ENCODE measurements around the gene CLEC14A.

CLEC14A gene

DNA sequence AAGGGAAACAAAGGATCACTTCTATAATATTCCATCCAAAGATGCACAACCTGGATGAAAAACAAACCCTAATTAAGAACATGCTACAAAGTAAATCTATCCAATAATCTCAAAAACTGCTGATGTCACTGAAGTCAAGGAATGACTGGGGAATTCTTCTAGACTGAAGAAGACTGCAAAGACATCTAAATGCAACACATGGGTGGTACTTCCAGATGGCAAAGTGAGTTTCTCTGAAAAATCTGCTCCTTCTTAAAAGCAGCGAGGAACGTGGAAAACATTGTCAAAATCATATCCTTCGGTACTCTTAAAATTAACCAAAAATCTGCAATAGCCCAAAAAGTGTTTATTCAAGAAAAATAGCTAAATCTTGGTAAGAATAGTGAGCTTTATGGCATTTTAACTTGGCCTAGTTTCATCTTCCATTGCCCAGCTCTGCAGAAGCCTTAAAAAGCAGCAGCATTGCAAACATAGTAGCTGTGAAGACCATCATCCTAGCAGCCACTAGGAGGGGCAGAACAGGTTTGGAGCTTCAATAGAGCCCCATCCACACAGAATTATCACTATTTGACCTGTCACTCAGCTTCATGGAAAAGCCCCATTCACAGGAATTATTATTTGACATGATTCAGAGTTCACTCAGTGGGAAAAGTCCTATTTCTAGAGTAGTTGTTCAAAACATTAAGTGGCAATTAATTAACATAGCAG, 7.4 kb downstream of the CLEC14A start:
- no peak for DNase-seq

DNA sequence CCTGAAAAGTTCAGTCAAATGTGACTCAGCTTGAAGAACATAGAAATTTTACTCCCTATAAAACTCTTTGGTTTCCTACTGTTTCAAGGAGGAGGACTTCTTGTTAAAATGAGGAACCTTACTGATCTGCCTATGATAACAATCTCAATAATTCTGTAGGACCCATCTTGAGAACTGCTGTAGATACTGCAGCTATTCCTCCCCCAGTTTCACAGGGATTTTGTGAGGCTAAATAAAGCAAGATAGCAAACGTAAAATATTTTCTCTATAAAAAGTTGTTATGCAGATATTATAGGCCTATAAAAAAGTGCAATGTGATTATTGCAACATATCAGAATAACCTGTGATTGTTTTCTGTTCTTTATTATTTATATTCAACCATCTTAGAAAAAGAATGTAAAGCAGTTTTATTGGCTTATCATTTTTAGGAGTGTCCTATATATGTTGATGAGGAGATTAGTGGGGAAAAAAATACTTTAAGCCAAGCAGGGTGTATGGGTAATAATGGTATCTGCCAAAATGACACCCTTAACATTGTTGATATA, 12.1 kb downstream of the CLEC14A start:
- peak; percentile 14 for DNase-seq

DNA sequence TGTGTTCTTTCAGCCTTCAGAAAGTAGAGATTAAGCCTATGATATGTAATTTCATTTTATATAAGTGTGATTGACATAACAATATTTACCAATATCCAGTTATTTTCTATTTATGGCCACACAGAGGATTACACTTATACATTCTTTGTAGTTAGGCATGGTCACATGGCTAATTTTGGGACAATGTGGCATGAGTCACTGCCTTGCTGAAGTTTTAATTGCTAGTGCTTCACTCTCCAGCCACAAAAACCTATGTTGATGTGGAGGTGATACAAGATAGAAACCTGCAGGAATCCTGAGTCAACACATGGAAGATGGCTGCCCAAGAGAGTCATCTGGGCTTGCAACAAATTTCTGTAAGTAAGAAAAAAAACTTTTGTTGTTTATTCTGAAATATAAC, 17.0 kb downstream of the CLEC14A start:
- no peak for DNase-seq

DNA sequence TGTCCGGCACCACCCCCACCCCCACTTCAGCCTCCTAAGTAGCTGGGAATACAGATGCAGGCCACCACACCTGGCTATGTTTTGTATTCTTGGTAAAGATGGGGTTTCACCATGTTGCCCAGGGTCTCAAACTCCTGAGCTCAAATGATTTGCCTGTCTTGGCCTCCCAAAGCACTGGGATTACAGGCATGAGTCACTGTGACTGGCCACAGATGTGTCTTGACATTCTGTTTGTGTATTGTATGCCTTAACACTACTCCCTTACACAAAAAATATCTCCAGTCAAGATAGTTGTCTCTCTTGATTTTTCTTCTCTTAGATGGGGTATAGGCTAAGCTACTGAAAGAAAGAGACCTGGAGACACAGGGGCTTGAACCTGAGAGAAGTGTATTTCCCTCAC, 17.6 kb downstream of the CLEC14A start:
- DNase-seq = no peak

DNA sequence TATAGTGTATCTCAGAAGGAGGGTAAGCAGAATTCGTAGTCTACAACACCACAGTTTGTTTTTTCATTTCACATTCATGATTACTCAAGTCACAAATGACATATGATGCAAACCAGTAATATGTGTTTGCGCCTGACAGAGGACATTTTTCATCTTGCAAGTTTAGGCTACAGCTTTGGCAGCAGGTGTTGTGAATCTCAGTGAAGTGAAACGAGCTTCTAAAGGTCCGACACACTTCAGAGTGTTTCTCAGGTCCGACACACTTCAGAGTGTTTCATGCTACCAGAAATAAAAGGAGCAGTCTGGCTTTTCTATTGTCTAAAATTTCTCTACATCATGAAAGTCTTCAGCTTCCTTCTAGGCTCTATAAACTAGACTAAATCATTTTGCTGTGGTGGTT, 22.7 kb downstream of the CLEC14A start:
- no peak for DNase-seq

DNA sequence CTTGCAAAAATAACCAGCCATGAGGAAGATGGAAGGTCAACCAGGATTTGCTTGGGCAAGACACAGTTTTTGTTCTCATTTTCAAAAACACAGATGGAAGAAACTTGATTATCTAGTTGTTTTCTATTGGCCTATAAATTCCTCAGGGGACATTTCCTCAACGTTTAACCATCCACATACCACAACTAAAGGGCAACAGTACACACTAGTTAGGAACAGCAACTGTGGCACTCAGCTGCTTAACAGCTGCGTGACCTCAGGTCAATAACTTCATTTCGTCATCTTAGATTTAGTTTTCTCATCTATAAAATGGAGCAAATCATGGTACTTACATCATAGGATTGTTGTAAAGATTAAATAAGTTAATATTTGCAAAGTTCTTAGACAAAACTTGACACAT, 29.5 kb downstream of the CLEC14A start:
- DNase-seq = no peak

DNA sequence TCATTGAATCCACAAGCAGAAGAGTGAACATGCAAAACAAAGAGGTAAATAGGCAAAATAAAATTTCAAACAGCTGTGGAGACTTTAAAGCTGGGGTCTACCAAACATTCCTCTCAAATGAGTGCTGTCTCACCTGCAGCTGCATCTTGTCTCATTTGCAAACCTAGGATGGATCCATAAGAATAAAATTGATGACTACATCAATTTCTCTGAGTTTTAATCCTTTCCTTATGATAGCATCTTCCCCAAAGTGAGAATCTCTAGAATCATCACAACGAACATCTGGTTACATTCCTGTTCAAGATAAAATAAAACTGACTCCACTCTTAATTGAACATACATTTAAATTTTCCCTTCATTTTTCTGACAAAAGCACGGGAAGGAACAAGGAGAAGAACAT, 29.9 kb downstream of the CLEC14A start:
- no peak for DNase-seq

DNA sequence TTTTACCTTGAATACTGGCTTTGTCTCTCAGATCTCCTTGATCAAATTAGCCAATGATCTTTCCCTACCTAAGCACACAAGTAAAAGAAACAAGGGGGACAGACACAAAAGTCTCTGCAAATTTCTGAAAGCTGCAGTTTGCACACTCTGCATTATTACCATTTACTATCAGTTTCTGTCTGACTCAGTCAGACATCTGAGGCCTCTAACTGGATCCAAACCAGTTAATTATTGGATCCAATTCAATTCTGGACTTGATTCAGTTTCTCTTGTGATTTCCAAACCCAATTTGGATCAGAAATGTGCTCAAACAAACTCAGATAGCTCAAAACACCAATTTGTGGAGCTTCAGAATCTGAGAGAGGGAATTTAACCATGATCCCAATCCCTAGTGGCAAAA, 31.6 kb downstream of the CLEC14A start:
- no peak for DNase-seq

DNA sequence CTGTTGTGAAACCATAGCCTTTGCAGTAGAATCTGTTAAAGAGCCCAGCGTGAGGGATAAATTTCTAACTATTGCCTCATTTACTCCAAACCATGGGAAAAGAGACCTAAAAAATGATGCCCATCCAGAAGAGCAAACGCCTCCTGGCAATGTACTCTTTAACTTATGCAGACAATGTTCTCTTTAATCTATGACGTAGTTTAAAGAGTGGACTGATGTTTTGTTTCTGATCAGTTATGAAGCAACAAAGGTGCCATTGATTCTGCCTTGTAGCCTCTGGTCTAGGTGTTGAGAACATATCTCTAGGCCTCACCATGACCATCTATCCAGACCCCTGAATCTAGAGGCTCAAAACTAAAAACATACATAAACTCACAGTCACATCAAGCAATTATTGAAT, 34.8 kb downstream of the CLEC14A start:
- no peak for DNase-seq

DNA sequence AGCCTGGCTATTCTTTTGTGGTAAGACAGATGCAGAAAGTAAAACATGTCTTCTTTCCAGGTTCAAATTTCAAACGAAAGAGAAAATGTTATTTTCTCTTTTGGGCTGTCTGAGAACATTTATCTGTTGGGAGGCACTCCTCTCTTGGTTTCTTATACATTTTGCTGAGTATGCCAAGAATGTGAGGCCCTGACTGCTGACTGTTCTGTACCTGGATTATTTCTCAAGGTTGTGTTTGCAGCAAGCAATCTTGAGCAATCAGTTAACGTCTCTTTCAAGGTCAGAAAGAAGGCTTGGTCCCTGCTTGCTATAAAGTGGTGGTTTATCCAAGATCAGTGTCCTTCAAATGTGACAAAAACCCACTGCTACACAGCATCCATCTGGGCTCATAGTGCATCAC, 38.3 kb downstream of the CLEC14A start:
- no peak for DNase-seq

DNA sequence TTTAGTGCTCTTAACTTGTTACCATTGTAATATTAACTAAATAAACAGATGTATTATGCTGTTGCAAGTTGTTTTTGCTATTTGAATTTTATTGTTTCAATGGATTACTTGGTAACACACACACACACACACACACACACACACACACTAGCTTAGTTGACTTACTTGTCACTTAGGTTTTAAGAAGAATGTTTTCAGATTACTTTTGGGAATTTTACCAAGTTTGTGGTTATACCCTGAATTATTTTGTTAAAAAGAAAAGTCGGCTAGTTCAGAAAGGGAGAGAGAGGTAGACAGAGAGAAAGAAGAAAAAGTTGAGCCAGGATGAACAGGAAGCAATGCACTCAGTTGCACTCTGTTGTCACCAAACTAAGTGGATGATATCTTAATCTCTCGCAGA, 42.9 kb downstream of the CLEC14A start:
- no peak for DNase-seq

DNA sequence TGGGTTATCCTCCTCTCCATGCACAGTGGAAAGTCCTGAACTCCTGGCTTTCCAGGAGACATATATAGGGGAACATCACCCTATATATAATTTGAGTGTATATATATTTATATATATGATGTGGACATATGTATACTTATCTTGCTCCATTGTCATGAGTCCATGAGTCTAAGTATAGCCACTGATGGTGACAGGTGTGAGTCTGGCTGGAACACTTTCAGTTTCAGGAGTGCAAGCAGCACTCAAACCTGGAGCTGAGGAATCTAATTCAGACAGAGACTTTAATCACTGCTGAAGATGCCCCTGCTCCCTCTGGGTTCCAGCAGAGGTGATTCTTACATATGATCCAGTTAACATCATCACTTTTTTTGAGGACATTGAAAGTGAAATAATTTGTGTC, 43.8 kb downstream of the CLEC14A start:
- no peak for DNase-seq

DNA sequence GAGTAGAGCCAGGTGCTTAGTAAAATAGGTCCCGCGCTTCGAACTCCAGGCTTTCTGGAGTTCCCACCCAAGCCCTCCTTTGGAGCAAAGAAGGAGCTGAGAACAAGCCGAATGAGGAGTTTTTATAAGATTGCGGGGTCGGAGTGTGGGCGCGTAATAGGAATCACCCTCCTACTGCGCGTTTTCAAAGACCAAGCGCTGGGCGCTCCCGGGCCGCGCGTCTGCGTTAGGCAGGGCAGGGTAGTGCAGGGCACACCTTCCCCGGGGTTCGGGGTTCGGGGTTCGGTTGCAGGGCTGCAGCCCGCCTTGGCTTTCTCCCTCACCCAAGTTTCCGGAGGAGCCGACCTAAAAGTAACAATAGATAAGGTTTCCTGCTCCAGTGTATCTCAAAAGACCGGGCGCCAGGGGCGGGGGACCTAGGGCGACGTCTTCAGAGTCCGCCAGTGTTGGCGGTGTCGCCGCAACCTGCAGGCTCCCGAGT, 44.6 kb downstream of the CLEC14A start:
- peak; percentile 12 for DNase-seq

DNA sequence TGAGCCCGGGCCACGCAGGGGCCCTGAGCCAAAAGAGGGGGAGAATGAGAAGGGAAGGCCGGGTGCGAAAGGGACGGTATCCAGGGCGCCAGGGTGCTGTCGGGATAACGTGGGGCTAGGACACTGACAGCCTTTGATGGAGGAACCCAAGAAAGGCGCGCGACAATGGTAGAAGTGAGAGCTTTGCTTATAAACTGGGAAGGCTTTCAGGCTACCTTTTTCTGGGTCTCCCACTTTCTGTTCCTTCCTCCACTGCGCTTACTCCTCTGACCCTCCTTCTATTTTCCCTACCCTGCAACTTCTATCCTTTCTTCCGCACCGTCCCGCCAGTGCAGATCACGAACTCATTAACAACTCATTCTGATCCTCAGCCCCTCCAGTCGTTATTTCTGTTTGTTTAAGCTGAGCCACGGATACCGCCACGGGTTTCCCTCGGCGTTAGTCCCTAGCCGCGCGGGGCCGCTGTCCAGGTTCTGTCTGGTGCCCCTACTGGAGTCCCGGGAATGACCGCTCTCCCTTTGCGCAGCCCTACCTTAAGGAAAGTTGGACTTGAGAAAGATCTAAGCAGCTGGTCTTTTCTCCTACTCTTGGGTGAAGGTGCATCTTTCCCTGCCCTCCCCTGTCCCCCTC, 45.2 kb downstream of the CLEC14A start:
- peak; percentile 13 for DNase-seq

DNA sequence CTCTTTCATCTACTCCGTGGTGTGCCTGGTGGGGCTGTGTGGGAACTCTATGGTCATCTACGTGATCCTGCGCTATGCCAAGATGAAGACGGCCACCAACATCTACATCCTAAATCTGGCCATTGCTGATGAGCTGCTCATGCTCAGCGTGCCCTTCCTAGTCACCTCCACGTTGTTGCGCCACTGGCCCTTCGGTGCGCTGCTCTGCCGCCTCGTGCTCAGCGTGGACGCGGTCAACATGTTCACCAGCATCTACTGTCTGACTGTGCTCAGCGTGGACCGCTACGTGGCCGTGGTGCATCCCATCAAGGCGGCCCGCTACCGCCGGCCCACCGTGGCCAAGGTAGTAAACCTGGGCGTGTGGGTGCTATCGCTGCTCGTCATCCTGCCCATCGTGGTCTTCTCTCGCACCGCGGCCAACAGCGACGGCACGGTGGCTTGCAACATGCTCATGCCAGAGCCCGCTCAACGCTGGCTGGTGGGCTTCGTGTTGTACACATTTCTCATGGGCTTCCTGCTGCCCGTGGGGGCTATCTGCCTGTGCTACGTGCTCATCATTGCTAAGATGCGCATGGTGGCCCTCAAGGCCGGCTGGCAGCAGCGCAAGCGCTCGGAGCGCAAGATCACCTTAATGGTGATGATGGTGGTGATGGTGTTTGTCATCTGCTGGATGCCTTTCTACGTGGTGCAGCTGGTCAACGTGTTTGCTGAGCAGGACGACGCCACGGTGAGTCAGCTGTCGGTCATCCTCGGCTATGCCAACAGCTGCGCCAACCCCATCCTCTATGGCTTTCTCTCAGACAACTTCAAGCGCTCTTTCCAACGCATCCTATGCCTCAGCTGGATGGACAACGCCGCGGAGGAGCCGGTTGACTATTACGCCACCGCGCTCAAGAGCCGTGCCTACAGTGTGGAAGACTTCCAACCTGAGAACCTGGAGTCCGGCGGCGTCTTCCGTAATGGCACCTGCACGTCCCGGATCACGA, 46.0 kb downstream of the CLEC14A start:
- DNase-seq = no peak

DNA sequence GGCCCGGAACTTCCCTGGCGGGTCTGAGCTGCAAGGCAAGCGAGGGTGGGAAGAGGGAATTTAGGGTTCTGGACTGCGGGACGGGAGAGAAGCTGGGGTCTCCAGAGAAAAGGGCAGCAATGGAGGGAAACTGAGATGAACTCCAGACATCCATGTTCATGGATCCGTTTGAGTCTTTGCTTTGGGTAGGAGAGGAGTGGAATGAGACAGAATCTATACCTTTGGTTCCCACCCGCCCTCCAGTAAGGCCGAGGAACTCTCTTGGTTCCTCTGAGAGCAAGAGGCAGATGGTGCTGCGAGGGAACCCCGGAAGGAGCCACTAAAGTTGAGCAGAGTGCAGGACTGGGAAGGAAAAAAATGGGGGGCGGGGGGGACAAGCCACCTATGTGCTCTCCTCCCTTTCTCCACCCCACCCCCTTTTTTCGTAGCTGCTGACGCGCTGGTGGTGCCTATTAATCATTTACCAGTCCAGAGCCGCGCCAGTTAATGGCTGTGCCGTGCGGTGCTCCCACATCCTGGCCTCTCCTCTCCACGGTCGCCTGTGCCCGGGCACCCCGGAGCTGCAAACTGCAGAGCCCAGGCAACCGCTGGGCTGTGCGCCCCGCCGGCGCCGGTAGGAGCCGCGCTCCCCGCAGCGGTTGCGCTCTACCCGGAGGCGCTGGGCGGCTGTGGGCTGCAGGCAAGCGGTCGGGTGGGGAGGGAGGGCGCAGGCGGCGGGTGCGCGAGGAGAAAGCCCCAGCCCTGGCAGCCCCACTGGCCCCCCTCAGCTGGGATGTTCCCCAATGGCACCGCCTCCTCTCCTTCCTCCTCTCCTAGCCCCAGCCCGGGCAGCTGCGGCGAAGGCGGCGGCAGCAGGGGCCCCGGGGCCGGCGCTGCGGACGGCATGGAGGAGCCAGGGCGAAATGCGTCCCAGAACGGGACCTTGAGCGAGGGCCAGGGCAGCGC, 47.0 kb downstream of the CLEC14A start:
- DNase-seq = peak; percentile 21

DNA sequence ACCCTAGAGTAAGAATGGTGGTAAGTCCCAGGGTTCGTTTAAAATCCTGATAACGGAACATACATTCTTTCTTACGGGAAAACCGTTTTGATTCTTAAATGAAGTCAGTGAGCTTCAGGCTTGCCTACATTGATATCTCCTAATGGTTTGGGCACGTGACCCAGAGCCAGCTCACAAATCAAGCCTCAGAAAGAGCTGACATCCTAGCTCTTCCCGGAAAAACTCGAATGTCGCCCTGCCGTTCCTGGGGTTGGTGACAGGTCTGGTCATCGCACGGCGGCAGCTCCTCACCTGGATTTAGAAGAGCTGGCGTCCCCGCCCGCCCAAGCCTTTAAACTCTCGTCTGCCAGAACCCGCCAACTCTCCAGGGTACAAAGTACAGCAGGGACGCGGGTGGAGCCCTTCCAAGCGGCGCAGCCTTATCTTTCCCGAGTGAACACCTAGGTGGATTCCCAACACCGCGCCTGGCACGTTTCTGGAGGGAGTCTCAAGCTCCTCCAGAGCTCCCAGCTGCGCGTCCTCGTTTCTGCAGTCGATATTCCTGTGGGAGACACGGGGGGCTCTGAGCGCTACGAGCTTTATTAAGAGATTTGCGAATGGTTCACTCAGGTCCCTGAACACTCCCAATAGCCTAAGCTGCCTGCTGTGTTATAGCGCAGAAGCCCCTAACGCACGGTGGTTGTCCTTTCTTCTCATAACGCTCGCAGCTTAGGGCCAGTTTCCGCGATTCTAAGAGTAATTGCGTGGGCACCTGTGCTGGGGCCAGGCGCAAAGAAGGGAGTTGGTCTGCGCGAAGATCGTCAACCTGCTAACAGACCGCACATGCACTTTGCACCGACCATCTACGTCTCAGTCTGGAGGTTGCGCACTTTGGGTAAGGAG, 47.9 kb downstream of the CLEC14A start, which contains the start of gene SSTR1:
TSS of gene SSTR1 (plus strand) at position 169 of the 882 bp plus-strand sequence. CDS start 1,486 bp downstream, outside the sequence.
- DNase-seq = no peak

DNA sequence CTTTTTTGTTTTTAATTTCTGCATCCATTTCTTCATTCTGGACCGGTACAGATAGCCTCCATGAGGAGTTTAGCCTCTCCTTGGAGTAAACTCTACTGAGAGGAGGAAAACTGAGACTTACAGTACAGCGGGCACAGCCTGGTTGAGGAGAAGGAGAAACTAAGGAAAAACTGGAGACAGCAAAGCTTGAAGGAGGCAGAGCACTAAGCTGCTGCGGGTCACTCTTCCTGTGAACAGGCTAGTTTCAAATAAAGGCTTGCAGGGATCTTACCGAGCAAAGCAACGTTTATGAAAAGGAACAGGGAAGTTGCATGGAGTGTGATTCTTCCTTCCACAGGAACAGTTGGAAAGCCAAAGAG, 48.5 kb downstream of the CLEC14A start:
- DNase-seq = no peak

DNA sequence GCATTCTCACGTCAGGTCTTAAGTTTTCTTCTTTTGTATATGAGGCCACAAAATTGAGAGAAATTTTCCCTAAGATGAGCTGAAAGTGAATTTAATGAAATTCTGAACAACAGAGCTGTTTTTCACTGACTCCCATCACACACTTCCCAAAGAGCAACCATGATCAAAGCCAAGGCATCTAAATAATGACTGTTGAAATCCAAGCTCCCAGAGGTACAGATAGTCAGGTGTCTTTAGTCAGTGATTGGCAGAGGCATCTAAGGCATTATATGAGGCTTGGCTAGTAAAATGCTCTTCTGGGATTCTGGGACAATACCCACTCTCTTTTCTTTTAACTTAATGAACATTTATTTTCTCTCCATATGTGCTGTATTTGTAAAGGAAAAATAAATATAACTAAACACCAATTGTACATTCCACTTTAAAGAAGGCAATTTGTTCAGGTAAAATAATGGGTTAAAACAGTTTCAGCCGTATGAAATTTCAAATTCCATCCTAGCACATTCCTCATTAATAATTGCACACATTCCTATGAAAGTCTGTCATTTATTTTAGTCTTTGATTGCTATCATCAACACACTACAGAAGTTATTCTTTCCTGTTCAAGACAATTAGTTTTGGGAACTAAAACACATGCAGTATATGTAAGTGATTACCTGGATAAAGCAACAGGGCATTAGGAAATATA, 49.1 kb downstream of the CLEC14A start:
- DNase-seq = no peak

DNA sequence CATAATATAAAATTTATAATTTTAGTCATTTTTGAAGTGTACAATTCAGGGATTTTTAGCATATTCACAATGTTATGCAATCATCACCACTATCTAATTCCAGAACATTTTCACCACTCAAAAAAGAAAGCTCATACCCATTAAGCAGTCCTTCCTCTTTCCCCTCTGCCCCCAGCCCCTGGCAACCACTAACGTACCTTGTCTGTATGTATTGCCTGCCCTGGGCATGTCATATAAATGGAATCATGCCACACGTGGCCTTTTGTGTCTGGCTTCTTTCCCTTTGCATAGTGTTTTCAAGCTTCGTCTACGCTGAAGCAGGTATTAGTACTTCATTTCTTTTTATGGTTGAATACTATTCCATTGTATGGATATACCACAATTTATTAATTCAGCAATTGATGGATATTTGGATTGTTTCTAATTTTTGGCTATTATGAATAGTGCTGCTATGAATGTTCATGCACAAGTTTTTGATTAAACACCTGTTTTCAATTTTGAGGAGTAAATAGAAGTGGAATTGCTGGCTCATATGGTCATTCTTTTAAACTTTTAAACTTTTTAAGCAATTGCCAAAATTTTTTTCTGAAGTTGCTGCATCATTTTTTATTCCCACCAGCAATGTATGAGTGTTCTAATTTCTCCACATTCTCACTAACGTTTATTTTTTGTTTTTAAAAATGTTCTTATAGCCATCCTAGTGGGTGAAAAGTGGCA, 49.8 kb downstream of the CLEC14A start:
- DNase-seq = no peak

Measured in hematopoietic multipotent progenitor cell treated with erythropoietin and hydrocortisone succinate and interleukin-3 and kit ligand, for 4 days (in vitro differentiated cells).